ENCODE measurements around the gene GSTO2.

DNA sequence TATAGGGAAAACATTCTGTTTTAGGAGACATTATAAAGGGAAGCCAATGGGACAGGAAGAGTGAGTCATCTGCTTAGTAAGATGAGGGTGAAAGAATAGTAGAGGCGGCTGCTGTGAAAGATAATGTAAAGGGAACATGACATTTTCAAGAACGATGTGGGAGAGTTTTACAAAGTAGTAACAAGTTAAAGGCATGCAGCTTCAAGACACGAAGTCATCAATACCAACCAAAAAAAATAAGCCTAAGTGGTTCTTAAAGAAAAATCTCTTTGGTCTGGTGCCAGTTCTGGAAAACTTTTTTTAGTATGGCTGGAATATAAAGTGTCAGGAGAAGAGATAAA lies 8.2 kb upstream of the GSTO2 start:
- TF ChIP-seq, protein P1, sequence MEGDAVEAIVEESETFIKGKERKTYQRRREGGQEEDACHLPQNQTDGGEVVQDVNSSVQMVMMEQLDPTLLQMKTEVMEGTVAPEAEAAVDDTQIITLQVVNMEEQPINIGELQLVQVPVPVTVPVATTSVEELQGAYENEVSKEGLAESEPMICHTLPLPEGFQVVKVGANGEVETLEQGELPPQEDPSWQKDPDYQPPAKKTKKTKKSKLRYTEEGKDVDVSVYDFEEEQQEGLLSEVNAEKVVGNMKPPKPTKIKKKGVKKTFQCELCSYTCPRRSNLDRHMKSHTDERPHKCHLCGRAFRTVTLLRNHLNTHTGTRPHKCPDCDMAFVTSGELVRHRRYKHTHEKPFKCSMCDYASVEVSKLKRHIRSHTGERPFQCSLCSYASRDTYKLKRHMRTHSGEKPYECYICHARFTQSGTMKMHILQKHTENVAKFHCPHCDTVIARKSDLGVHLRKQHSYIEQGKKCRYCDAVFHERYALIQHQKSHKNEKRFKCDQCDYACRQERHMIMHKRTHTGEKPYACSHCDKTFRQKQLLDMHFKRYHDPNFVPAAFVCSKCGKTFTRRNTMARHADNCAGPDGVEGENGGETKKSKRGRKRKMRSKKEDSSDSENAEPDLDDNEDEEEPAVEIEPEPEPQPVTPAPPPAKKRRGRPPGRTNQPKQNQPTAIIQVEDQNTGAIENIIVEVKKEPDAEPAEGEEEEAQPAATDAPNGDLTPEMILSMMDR (IDR thresholded peaks at IDR 0.05; ENCODE audit: low read depth, low read length, poor library complexity, severe bottlenecking), result no peak
- no peak for TF ChIP-seq EZH2phosphoT487 (IDR thresholded peaks at IDR 0.05; ENCODE audit: borderline replicate concordance, low read length)

All from DOHH2 (cell line).